HepG2 (cell line): ENCODE measurements around the gene RIPK1. TPM values are rescaled to one million over a fixed set of nuclear protein-coding genes. Genes with fewer than 3 reads are reported as not detected.
A peak's percentile ranks its signal among the peaks of the same experiment; 100 is the strongest.

Source experiments
- CCDC6 ChIP-seq: sonication (generic); formaldehyde crosslinking; IDR thresholded peaks from 2 replicates; pipeline ENCODE4 v1.8.1; 2022; ENCODE audit warnings: mild to moderate bottlenecking, missing genetic modification reagents, moderate library complexity
- EEA1 ChIP-seq: sonication (generic); formaldehyde crosslinking; IDR thresholded peaks from 2 replicates; pipeline ENCODE4 v1.5.1; 2020; ENCODE audit warnings: mild to moderate bottlenecking, missing genetic modification reagents, borderline replicate concordance
- ELF3 ChIP-seq: IDR thresholded peaks from 2 replicates; pipeline ENCODE4 v1.6.1; 2016; ENCODE audit warnings: missing genetic modification reagents, missing compliant biosample characterization
- EZH2 ChIP-seq: conservative IDR thresholded peaks from 2 replicates; pipeline ENCODE4 v1.6.1; 2012; ENCODE audit warnings: mild to moderate bottlenecking, low read depth, low read length, moderate library complexity
- FOXA3 ChIP-seq: IDR thresholded peaks from 2 replicates; pipeline ENCODE4 v1.6.1; 2016; ENCODE audit warnings: missing genetic modification reagents, missing compliant biosample characterization
- GABPA ChIP-seq, 2 experiments: IDR thresholded peaks; 2 replicates each; pipeline ENCODE4 v1.6.1; 2011 to 2016; ENCODE audit warnings: low read depth in 2 of 2, low read length in 1 of 2, missing biosample characterization in 1 of 2, missing genetic modification characterization in 1 of 2
- GATA4 ChIP-seq: sonication (generic); IDR thresholded peaks from 2 replicates; pipeline ENCODE4 v1.6.1; 2016; ENCODE audit warnings: antibody characterized with exemption, low read depth, borderline replicate concordance
- PATZ1 ChIP-seq: sonication (generic); formaldehyde crosslinking; IDR thresholded peaks from 2 replicates; pipeline ENCODE4 v1.4.0; 2020; ENCODE audit warnings: missing genetic modification reagents
- SAFB2 ChIP-seq: sonication (generic); formaldehyde crosslinking; IDR thresholded peaks from 2 replicates; pipeline ENCODE4 v1.5.1; 2020; ENCODE audit warnings: missing genetic modification reagents, low read depth, mild to moderate bottlenecking, borderline replicate concordance
- SRY ChIP-seq: sonication (generic); formaldehyde crosslinking; IDR thresholded peaks from 2 replicates; pipeline ENCODE4 v1.8.0; 2022; ENCODE audit warnings: mild to moderate bottlenecking, missing genetic modification reagents
- STAG1 ChIP-seq: sonication (generic); formaldehyde crosslinking; IDR thresholded peaks from 2 replicates; pipeline ENCODE4 v1.4.0; 2020; ENCODE audit warnings: missing genetic modification reagents
- TEF ChIP-seq: sonication (generic); formaldehyde crosslinking; IDR thresholded peaks from 2 replicates; pipeline ENCODE4 v1.5.0; 2020; ENCODE audit warnings: missing genetic modification reagents
- ZBTB33 ChIP-seq: sonication (generic); formaldehyde crosslinking; IDR thresholded peaks from 2 replicates; pipeline ENCODE4 v1.4.0; 2020; ENCODE audit warnings: missing genetic modification reagents
- ZMAT3 ChIP-seq: sonication (generic); formaldehyde crosslinking; conservative IDR thresholded peaks from 2 replicates; pipeline ENCODE4 v1.7.0; 2021; ENCODE audit warnings: missing genetic modification reagents
- ZNF20 ChIP-seq: sonication (generic); formaldehyde crosslinking; IDR thresholded peaks from 2 replicates; pipeline ENCODE4 v1.4.0; 2020; ENCODE audit warnings: mild to moderate bottlenecking, moderate library complexity, missing genetic modification reagents
- ZNF607 ChIP-seq: sonication (generic); formaldehyde crosslinking; IDR thresholded peaks from 2 replicates; pipeline ENCODE4 v1.5.1; 2020; ENCODE audit warnings: missing genetic modification reagents, mild to moderate bottlenecking, borderline replicate concordance
- ZNF660 ChIP-seq: sonication (generic); formaldehyde crosslinking; IDR thresholded peaks from 2 replicates; pipeline ENCODE4 v1.5.1; 2020; ENCODE audit warnings: mild to moderate bottlenecking, low read depth, missing genetic modification reagents, borderline replicate concordance
- ZNF724P ChIP-seq: sonication (generic); formaldehyde crosslinking; IDR thresholded peaks from 2 replicates; pipeline ENCODE4 v1.8.0; 2022; ENCODE audit warnings: missing genetic modification reagents, borderline replicate concordance
- ZNF772 ChIP-seq: sonication (generic); formaldehyde crosslinking; IDR thresholded peaks from 2 replicates; pipeline ENCODE4 v1.5.0; 2020; ENCODE audit warnings: mild to moderate bottlenecking, missing genetic modification reagents
- ZNF775 ChIP-seq: sonication (generic); formaldehyde crosslinking; IDR thresholded peaks from 2 replicates; pipeline ENCODE4 v1.4.0; 2020; ENCODE audit warnings: missing genetic modification reagents, mild to moderate bottlenecking, moderate library complexity, borderline replicate concordance
- polyA plus RNA-seq, 8 experiments: library from polyadenylated mRNA; depleted of rRNA in 3 of 8; stranded (reverse) in 7 of 8; unstranded in 1 of 8; fragments of >200 nt; fragmentation: Illumina TruSeq in 4 of 8; extraction: Trizol in 4 of 8; gene quantifications; 2 replicates each; pipeline versions ENCODE4 v1.2.1 to v1.2.3, GENCODE V29; 2011 to 2016; ENCODE audit warnings: low read depth in 4 of 8, missing spikeins in 1 of 8, mixed read lengths in 1 of 8; ENCODE audit not compliant: insufficient read depth in 1 of 8
- total RNA-seq, 5 experiments: library from RNA; depleted of rRNA; stranded (reverse); fragments of >200 nt; fragmentation: Illumina TruSeq; extraction: Trizol; gene quantifications; 2 replicates each; pipeline ENCODE4 v1.2.3, GENCODE V29; 2016; ENCODE audit warnings: low read depth in 1 of 5
- TF ChIP-seq, protein P1 (sequence below): IDR thresholded peaks from 2 replicates; pipeline ENCODE4 v1.6.1; 2016; ENCODE audit warnings: low read depth, borderline replicate concordance
- TF ChIP-seq, protein P2 (sequence below): conservative IDR thresholded peaks from 2 replicates; pipeline ENCODE4 v1.6.1; 2018; ENCODE audit warnings: missing genetic modification reagents

RIPK1 gene
- total and polyA plus RNA-seq, 2 of the 13 experiments (the other 11 are each of a cell fraction or from before 2014, with no cell fraction given): 9.0 to 10.3 TPM

- TF ChIP-seq FOXA3 (CRISPR knock-in tag) (peak; percentile 100), GABPA (IDR thresholded peaks at IDR 0.05; ENCODE audit: low read depth, low read length) (no peak), GABPA (CRISPR knock-in tag; IDR thresholded peaks at IDR 0.05; ENCODE audit: low read depth) (peak; percentile 68), SAFB2 (no peak), ELF3 (CRISPR knock-in tag) (peak; percentile 98), ZNF660 (CRISPR knock-in tag) (no peak), ZBTB33 (CRISPR knock-in tag) (peak; percentile 80), EZH2 (no peak), ZNF607 (CRISPR knock-in tag) (no peak), ZNF20 (CRISPR knock-in tag) (no peak), SRY (CRISPR knock-in tag) (no peak), ZNF775 (0 out of 2 replicates have a peak, but pooled peaks have one; percentile 60), EEA1 (CRISPR knock-in tag) (no peak), ZNF772 (CRISPR knock-in tag) (no peak; the same call in 1 of the 2 replicates), CCDC6 (0 out of 2 replicates have a peak, but pooled peaks have one; percentile 31), GATA4 (peak; percentile 22; the same call in 1 of the 2 replicates), TEF (no peak), ZMAT3 (0 out of 2 replicates have a peak, but pooled peaks have one; percentile 71), ZNF724P (CRISPR knock-in tag) (no peak), STAG1 (no peak), PATZ1 (peak; percentile 83)
- TF ChIP-seq, protein P1, sequence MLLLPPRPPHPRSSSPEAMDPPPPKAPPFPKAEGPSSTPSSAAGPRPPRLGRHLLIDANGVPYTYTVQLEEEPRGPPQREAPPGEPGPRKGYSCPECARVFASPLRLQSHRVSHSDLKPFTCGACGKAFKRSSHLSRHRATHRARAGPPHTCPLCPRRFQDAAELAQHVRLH (CRISPR knock-in tag): peak; percentile 75; the same call in 1 of the 2 replicates
- TF ChIP-seq, protein P2, sequence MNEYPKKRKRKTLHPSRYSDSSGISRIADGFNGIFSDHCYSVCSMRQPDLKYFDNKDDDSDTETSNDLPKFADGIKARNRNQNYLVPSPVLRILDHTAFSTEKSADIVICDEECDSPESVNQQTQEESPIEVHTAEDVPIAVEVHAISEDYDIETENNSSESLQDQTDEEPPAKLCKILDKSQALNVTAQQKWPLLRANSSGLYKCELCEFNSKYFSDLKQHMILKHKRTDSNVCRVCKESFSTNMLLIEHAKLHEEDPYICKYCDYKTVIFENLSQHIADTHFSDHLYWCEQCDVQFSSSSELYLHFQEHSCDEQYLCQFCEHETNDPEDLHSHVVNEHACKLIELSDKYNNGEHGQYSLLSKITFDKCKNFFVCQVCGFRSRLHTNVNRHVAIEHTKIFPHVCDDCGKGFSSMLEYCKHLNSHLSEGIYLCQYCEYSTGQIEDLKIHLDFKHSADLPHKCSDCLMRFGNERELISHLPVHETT (CRISPR knock-in tag): peak; percentile 42; the same call in 1 of the 2 replicates
Observed at GRCh38 chr6:3139090-3139903, 71.0 kb downstream of the RIPK1 start (continued).
